Measurements from ENCODE around the gene FNDC3A.

DNA sequence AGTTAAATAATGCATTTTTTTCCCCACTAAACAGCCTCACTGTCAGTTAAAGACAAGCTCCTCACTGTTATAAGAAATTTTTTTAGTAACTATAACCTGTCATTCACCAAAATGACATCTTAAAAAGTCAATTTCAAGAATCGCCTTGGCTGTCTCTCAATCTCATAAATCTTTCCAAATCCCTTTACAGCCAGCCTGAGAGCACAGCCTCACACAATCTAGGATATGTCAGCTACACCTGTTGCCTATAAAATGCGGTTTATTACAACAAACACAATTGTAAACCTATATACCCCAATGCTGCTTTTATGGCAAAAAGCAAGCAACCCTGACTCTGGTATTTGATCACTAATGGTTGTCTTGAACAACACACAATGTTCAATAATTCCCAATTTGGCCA, 29.5 kb upstream of the FNDC3A start:
- TF ChIP-seq, protein P1, sequence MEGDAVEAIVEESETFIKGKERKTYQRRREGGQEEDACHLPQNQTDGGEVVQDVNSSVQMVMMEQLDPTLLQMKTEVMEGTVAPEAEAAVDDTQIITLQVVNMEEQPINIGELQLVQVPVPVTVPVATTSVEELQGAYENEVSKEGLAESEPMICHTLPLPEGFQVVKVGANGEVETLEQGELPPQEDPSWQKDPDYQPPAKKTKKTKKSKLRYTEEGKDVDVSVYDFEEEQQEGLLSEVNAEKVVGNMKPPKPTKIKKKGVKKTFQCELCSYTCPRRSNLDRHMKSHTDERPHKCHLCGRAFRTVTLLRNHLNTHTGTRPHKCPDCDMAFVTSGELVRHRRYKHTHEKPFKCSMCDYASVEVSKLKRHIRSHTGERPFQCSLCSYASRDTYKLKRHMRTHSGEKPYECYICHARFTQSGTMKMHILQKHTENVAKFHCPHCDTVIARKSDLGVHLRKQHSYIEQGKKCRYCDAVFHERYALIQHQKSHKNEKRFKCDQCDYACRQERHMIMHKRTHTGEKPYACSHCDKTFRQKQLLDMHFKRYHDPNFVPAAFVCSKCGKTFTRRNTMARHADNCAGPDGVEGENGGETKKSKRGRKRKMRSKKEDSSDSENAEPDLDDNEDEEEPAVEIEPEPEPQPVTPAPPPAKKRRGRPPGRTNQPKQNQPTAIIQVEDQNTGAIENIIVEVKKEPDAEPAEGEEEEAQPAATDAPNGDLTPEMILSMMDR (IDR thresholded peaks at IDR 0.05; ENCODE audit: low read length), result no peak
- TF ChIP-seq EZH2 (optimal IDR thresholded peaks at IDR 0.05; ENCODE audit: low read depth, low read length) (no peak), EZH2phosphoT487 (IDR thresholded peaks at IDR 0.05; ENCODE audit: low read length) (no peak)

Measured in MM.1S (cell line).